ENCODE data around the gene KAZALD1. TPM values are rescaled to one million over a fixed set of nuclear protein-coding genes. Genes with fewer than 3 reads are reported as not detected.

KAZALD1 gene
- total and polyA plus RNA-seq, 10 donors, result 11.6 to 67.3 (median 31.0) TPM

DNA sequence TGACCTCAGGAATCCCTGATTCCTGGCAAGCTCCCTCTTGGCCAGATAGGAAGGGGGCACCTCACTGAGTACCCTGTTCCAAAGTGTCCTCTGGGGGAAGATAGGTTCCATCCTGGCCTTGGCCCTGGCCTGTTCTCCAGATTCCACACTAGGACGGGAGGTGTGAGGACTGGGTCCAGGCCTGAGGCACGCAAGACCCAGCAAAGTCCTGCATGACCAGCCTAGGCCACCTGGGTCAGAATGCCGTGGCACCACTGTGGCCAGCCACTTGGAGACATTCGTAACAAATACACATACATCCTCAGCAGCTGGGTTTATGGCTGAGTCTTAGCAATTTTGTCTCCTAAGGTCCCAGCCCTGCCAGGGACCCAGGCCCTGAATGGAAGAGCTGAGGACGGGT is 46.0 kb downstream of the KAZALD1 start:
- DNase-seq, result peak; percentile 47
- 76 to 93% (median 87%) methylated on average over 2 to 5 of the region's 5 CpGs for WGBS, 5 donors
- Histone ChIP-seq H3K9me3 (no peaks in the 10 kb centered on the region), H3K27me3 (replicated peaks in 1 of 7) (peaks cover 0 to 86% (median 3%) of the 10 kb centered on the region in 7 donors), H3K36me3 (no peaks in the 10 kb centered on the region), H3K27ac (no peak overlapping the region), H3K4me1 (peaks cover 0 to 3% (median 0%) of the 10 kb centered on the region in 6 donors), H3K4me3 (no peak overlapping the region)
- intact Hi-C loops (cut with DNase I; ENCODE audit: low total_unique reads), result no loop called here
- TF ChIP-seq POLR2A (IDR thresholded peaks at IDR 0.05) (no peak), POLR2AphosphoS5 (IDR thresholded peaks at IDR 0.05) (no peak), CTCF (IDR thresholded peaks at IDR 0.05 in 8 of 11, conservative IDR thresholded peaks at IDR 0.05 in 3 of 11) (no peak)

GRCh38 chr10:101110856-101111523 is 49.2 kb downstream of the KAZALD1 start:
- Histone ChIP-seq H3K27ac (no peak overlapping the region), H3K4me1 (peaks cover 0 to 21% (median 6%) of the 10 kb centered on the region in 6 donors), H3K36me3 (no peaks in the 10 kb centered on the region), H3K4me3 (no peak overlapping the region), H3K9me3 (no peaks in the 10 kb centered on the region), H3K27me3 (replicated peaks in 1 of 7) (peaks cover 0 to 88% (median 3%) of the 10 kb centered on the region in 7 donors)
- DNase-seq, result peak; percentile 35
- intact Hi-C loops (cut with DNase I; ENCODE audit: low total_unique reads), result no loop called here
- WGBS, 5 donors, result 48 to 68% (median 60%) methylated on average over 4 to 6 of the region's 6 CpGs
- TF ChIP-seq POLR2AphosphoS5 (IDR thresholded peaks at IDR 0.05), result no peak
- no peak for TF ChIP-seq POLR2A (IDR thresholded peaks at IDR 0.05)
- no peak for TF ChIP-seq CTCF (IDR thresholded peaks at IDR 0.05 in 8 of 11, conservative IDR thresholded peaks at IDR 0.05 in 3 of 11)

GRCh38 chr10:101111547-101111946 is 49.8 kb downstream of the KAZALD1 start:
- peak; percentile 51 for DNase-seq
- Histone ChIP-seq H3K27ac (no peak overlapping the region), H3K4me3 (no peak overlapping the region), H3K9me3 (no peaks in the 10 kb centered on the region), H3K27me3 (replicated peaks in 1 of 7) (peaks cover 0 to 89% (median 3%) of the 10 kb centered on the region in 7 donors), H3K4me1 (peaks cover 0 to 21% (median 6%) of the 10 kb centered on the region in 6 donors), H3K36me3 (no peaks in the 10 kb centered on the region)
- TF ChIP-seq POLR2A (IDR thresholded peaks at IDR 0.05) (no peak), POLR2AphosphoS5 (IDR thresholded peaks at IDR 0.05) (no peak), CTCF (IDR thresholded peaks at IDR 0.05 in 8 of 11, conservative IDR thresholded peaks at IDR 0.05 in 3 of 11) (no peak)
- intact Hi-C loops (cut with DNase I; ENCODE audit: low total_unique reads), result no loop called here
- 73 to 90% (median 85%) methylated on average over 8 of the region's 8 CpGs for WGBS, 5 donors

- Histone ChIP-seq H3K36me3 (no peaks in the 10 kb centered on the region), H3K4me3 (no peak overlapping the region), H3K4me1 (peaks cover 0 to 21% (median 6%) of the 10 kb centered on the region in 6 donors), H3K27ac (no peak overlapping the region), H3K27me3 (replicated peaks in 1 of 7) (peaks cover 0 to 87% (median 3%) of the 10 kb centered on the region in 7 donors), H3K9me3 (no peaks in the 10 kb centered on the region)
- DNase-seq, result peak; percentile 41
- WGBS, 5 donors, result 31 to 38% (median 33%) methylated on average over 12 of the region's 12 CpGs
- intact Hi-C loops (cut with DNase I; ENCODE audit: low total_unique reads), result no loop called here
- no peak for TF ChIP-seq POLR2AphosphoS5 (IDR thresholded peaks at IDR 0.05)
- TF ChIP-seq POLR2A (IDR thresholded peaks at IDR 0.05), result no peak
- no peak for TF ChIP-seq CTCF (IDR thresholded peaks at IDR 0.05 in 8 of 11, conservative IDR thresholded peaks at IDR 0.05 in 3 of 11)
Observed at GRCh38 chr10:101112799-101113594, 51.2 kb downstream of the KAZALD1 start.

Measured in spleen (tissue), 11 donors.